Retina (tissue), 1 donor: ENCODE results near the gene DLD.
A peak's percentile ranks its signal among the peaks of the same experiment; 100 is the strongest.
"Not testable (repeated sequence)": the region's sequence is repeated elsewhere in the genome, so short reads cannot be mapped to it uniquely, and the experiment has no call there.

Experiments
- DNase-seq: peaks from one replicate; pipeline ENCODE4 v3.0.0-alpha.2; 2016

DLD gene

DNA sequence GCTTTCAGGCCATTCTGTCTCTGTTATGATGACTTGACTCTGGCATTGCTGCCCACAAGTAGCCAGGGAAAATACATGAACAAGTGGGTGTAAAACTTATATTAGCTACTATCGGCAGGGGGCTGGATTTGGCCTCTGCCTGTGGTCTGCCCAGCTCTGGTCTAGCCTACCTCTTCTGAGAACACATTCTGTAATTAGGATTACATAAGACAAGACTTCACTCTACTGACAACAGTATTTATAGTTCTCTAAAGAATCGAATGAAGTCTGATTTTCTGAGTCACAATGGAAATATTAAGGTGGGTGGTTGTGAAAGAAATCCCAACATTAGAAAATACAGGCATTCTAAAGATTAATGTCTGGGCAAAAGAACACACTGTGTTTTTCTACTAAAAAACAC is 55.5 kb downstream of the DLD start:
- DNase-seq = no peak

DNA sequence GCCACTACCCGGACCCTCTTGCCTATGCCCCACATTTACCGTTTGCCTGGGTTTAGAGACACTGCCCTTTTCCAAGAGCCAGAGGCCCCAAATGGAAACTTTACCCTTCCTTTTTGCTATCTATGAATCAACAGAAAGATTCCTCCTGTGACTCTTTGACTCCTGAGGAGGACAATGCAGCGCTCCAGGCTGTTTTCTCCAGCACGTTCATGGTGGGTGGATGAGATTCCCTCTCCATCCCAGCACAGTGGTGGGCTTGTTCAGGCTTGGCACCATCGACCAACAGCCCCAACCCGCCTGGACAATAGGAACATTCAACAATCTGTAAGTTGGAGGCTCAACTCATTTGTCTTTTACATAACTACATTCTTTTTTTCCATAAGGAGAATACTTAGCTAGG is 55.9 kb downstream of the DLD start:
- no peak for DNase-seq

DNA sequence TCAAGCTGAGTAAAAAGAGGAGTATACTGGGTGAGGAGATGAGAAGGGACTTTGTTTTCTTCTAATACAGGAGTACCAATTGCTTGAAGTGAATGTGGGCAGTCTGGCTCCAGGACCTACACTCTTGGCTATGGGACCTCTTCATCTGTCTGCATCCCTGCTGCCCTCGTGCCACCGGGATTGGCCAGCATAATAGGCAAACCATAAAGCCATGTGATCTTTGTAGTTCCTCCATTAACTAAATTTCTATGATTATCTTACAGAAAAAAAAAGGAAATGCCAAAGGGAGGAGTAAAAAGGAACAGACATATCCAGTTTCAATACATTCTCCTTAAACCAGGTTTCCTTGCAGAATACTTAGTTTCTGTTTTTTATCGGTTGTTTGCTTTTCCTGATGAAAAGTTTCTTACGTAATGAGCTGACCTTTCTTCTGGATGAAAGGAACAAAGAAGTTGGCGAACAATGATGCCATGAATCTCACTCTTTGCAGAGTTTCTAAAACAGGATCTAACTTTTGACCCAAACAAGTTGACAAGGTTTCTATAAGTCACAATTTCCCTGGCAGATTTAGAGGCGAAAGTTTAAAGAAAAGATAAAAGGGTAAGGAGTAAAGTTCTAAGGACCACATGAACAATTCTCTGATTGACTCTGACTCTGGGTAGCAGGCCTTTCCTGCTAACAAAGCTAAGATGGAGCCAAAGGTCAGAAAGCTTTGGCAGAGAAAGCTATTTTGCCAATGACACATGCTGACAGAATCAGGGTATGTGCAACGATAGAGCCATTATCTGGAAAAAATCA is 57.9 kb downstream of the DLD start:
- no peak for DNase-seq

DNA sequence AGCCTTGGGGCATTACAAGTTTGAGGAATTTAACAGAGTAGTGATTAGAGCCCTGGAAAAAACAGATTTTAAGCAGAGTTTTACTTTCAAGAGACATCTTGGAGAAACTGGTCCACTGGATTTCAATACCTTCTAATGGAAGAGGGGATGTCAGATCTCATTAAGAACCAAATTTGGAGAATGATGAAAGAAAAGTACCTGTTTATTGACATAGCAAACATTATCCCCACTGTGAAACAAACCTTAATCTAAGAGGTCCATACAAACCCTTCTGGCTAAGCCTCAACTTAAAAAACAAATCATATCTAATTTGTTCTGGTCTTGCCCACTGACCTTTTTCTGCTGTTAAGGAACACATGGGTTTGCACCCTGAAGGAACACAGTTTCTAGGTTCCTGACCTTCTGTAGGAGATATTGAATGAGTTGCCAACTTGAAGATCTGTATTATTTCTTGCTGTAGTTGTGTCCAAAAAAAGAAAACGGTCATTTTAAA is 58.5 kb downstream of the DLD start:
- DNase-seq = no peak

DNA sequence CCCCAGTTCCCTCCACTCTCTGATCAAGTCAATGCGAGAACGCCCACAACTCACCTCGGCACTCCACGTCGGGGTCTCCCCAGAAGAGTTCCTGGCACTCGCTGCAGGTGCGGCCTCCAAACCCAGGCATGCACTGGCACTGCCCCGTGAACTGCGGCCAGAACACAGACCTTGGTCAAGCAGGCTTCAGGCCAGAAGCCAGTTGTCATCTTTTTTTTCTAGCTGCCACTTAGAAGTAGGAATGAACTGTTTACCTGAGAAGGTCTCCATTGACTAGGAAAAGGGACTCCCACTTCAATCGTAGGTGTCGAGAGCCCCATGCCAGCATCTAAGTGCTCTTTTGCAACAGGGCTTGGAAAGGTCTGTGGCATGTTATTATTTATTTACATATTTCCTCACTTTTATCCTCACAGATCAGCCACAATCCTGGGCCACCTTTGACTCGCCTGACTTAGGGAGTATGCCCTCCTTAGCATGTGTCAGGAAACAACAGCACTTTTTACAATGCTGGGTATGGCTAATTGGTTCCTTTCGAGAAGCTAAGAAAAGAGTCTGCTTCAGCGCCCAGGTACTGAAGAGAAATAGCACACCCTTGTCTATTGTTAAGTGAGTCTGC is 60.3 kb downstream of the DLD start:
- DNase-seq = no peak

DNA sequence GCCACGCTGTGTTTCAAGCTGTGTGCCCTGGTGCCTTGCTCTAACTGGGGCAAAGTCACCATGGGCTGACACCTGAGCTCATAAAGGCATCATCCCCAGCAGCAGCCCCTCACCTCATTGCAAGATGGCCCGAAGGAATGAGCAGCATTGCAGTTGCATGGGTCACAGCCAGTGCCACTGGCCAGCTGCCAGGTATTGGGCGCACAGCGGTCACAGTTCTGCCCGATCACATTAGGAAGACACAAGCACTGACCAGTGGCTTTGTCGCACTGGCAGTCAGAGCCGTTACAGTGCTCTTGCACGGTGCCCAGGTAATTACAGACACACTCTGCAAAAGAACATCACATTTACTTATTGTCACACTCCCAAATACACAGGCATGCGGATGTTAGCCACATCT is 60.9 kb downstream of the DLD start:
- DNase-seq = no peak

DNA sequence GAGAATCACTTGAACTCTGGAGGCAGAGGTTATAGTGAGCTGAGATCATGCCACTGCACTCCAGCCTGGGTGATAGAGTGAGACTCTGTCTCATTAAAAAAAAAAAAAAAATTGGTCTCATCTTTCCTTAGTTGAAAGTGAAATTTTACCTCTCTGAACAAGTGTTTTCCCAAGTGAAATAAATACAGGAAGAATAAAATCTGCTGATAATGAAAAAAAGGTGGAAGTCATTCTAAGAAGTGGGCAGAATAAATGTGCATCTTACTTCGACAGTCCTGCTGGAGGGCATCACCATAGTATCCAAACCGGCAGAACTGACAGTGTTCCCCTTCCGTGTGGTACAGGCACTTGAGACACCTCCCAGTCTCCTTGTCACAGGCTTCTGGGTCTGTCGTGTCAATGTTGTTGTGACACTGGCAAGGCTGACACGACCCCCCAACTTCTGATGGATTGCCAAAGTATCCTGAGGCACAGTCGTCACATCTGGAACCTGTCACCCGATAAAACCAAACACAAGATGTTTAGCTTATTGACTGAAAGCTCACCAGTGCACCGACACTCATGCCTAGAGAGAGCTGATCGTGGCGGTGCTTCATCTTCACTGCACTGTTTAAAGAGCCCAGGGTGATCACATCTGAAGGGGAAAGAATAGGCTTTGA is 62.4 kb downstream of the DLD start:
- DNase-seq = no peak

DNA sequence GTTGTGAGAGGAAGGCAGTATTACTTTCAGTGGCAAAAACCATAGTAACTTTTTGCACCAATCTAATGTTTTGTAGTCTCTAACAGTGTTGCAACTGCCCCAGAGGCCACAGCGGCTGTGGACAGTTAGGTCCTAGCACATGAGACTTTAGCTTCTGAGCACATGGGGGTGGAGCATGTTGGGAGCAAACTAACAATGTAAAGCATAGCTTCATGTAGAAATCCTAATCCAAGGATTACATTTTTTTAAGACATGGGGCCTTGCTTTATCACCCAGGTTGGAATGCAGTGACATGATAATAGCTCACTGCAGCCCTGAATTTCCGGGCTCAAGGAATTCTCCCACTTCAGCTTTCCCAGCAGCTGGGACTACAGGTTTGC is 62.9 kb downstream of the DLD start:
- DNase-seq = no peak

DNA sequence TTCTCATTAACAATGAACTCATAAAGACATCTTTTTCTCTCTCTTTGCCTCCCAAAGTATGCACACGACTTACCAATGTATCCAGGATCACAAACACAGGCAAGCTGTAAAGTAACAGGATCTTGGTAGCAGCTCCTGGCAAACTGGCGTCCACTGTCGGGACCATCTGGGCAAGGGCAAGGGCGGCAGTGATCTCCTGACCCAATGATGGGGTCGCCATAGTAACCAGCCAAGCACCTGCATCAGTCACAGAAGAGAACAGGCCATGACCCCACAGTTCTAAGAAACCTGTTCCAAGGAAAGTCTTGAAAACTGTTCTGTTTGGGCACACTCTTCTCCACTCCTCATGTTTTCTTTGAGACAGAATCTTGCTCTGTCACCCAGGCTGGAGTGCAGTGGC is 64.4 kb downstream of the DLD start:
- no peak for DNase-seq

DNA sequence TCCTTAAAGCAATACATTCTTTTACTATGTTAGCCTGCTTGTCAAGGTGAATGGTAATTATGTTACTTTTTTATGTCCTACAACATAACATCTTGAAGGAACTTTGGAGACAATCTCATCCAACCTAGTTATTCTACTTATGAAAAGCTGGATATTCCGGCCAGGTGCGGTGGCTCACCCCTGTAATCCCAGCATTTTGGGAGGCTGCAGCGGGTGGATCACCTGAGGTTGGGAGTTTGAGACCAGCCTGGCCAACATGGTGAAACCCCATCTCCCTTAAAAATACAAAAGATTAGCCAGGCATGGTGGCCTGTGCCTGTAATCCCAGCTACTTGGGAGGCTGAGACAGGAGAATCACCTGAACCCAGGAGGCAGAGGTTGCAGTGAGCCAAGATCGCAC is 66.0 kb downstream of the DLD start:
- DNase-seq = not testable (repeated sequence)

DNA sequence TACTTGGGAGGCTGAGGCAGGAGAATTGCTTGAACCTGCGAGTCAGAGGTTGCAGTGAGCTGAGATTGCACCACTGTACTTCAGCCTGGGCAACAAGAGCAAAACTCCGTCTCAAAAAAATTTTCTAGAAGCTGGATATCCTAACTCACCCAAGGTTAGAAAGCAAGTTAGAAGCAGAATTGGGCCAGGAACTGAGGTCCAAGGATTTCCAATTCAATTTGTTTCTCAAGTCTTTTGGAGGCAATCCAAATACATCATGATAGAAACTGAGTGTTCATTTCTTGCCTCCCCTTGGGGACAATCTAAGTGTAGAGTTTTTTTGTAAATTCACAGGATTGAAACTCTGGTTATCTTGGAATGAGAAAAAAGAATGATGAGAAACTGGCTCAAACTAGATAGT is 66.5 kb downstream of the DLD start:
- no peak for DNase-seq

DNA sequence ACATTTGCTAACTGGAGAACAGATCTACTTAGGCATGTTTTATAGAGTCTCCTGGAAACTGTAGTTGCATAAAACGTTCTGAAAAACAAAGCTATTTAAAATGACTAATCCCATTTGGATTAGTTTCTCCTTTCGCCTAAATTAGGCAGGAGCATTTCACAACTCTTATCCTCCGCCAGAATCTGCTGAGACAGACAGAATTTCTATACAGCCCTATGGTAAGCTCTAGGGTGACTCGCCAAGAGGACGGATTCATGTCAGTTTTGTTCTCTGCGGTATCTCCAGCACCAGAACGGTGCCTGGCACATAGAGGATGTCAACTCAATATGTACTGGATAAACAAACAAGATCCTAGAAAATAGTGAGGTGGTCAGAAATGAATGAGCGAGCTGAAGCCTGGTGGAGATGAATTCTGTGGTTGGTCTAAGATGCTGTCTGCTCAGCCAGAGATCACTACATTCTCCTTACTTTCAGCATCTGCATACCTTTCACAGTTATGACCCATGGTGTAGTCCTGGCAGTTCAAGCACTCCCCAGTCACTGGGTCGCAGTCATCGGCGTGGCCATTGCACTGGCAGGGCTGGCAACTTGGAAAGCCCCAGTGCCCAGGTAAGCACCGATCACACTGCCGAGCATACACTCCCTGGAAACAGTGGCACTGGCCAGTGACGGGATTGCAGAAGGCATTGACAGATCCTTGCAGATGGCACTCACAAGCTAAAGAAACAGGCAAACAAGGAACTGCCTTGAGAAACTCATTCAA is 68.0 kb downstream of the DLD start:
- no peak for DNase-seq

DNA sequence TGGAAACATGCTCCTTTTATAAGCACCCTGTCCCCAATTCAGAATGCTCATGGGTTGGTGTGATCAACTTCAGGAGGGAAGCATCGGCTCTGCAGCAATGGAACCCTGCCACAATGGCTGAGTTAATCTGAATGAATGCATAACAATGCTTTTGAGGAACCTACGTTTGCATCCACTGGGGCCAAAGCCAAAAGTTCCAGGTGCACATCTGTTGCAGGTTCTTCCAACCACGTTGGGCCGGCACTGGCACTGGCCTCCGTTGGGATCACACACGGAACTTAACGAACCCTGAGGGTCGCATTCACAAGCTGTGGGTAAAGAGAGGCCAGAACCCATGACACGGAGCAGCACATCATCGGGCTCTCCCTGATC is 68.5 kb downstream of the DLD start:
- no peak for DNase-seq

DNA sequence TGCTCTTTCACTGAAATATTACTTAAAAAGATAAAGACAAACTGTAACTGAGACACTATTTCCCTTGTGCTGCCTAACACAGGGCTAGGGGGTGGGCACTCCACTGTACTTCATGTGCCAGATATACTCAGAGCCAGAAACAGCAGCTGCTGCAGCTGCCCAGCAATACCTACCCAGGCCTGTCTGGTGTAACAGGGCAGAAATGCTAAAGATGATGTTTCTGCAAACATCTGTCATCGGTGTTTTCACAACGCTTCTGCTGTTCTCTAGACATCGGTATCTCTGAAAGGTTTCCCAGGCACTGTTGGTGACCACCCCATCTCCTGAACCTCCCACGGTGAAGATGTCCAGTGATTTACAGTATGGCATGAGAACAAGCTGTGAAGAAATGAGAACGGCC is 69.3 kb downstream of the DLD start:
- DNase-seq = no peak

DNA sequence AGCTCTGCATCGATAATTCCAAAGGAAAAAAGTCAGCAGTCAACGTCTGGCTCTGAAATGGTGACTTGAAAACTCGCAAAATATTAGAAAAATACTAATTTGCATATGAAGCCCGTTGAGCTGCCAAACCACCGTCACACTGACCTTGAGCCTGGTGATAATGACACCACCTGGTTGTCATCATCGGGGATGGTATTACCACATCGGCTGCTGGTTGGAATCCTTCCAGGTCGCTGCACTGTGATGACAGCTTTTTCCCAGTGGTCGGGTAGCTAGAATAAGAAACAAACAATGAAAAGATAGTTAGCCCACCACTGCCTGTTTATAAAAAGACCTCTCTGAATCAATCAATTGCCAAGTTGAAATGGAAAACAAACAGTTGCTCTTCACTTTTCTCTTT is 70.4 kb downstream of the DLD start:
- peak; percentile 22 for DNase-seq

DNA sequence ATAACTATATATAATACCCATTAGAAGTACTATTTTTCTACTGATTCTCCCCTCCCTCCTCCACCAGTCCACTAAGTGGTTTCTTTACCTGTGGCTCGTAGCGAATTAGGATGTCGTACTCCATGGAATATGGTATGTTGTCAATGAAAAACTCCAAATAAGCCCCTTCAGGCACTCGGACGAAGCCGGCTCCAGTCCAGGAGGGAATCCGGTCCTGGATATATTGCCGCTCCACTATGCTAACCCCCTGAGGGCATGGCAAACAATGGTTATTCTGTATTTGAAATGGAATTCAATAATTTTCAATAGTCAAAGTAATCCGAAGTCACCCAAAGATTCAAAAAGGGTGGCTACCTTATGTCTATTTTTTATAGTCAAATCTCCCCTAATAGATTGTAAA is 71.8 kb downstream of the DLD start:
- no peak for DNase-seq

DNA sequence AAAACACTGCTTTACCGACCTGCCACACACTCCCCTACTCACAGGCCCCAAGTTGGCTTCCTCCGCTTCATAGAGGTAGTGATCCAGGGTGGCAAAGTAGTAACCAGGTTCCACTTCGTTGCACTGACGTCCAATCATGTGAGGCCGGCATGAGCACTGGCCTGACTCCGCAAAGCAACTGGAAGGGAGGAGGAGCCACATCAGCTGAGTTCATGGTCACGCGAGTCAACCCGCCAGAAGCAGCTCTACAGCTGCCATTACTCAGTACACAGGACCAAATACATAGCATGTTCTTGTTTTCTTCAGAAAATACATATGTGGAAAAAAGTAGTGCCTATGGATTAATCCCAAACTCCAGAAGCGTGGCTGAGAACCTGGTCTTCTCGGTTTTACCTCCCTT is 73.5 kb downstream of the DLD start:
- no peak for DNase-seq

DNA sequence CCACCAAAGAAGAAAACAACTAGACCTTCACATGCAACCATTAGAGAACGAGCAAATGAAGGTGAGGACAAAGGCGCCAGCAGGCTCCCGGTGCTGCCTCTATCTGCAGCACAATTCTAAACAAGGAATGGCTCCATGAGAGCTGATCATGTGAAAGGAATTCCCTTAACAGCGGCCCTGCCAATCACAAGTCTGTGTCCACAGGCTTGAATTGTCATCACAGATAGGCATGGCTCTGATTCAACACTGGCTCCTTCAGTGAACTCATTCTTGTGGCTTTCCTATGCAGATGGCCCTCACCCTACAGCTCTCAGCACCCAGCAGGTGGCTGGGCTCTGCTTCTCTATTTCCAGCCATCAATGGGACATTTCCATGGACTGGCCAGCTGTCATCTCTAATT is 75.7 kb downstream of the DLD start:
- DNase-seq = peak; percentile 41

DNA sequence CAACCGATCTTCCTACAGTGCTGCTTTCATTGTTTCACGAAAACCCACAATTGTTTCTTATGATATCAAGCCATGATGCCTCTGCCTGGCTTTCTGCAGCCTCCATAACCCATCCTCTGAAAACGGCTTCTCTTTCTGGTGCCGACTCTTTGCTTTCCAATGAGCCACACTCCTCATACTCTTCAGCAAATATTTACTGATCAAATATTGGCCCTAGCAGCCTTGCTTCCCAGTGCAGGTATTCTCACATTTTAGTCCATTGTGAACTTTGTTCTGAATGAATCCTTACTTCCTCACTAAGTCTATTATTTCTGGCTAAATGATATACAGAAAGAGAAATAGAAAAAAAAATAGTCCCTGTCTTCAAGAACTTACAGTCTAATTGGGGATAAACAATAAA is 76.4 kb downstream of the DLD start:
- no peak for DNase-seq

DNA sequence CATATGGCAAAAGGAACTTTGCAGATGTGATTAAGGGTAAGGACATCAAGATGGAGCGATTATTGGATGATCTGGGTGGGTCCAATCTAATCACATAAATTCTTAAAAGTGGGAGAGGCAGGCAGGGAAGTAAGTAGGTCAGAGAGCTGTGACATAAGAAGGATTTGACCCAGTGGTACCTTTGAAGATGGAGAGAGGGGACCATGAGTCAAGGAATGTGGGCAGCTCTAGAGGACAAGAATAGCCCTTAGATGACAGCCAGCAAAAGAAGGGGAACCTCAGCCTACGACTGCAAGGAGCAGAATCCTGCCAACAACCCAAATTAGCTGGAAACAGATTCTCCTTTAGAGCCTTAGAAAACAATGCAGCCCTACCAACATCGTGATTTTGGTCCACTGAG is 77.5 kb downstream of the DLD start:
- DNase-seq = no peak

DNA sequence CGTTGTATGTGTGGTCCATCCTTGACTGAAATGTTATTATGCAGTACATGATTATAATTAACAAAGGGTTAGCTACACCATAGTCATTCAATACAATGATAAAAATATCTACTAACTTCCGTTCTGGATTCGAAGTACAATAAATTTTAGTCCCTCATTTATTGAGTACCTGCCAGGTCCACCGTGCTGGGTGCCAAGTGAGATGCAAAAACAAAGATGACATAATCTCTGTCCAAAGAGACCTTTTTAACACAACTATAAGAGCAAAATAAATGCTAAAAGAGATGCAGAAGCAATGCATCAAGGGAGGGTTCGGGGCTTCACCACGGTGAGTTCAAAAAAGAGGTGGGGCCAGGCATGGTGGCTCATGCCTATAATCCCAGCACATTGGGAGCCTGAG is 78.9 kb downstream of the DLD start:
- no peak for DNase-seq
